Right lobe of liver (tissue), 6 donors: ENCODE measurements around the gene SOS2. TPM values are rescaled to one million over a fixed set of nuclear protein-coding genes. Genes with fewer than 3 reads are reported as not detected.

Experiments used
- ATAC-seq, 4 donors: fragments of 200-7000 bp; cut with Tn5 transposase; one replicate each; pipeline ENCODE4 v1.9.1; 2020; ENCODE audit warnings: mild to moderate bottlenecking in 4 of 4, moderate library complexity in 4 of 4
- DNase-seq, 3 donors: peaks; one replicate each; pipeline ENCODE4 v3.0.0-alpha.2; 2020
- H3K27ac ChIP-seq, 3 donors: fragments of 200-600 bp; one replicate each; pipeline ENCODE4 v1.8.0; 2022
- H3K27me3 ChIP-seq, 2 donors: fragments of 200-600 bp; one replicate each; pipeline ENCODE4 v1.8.0; 2022
- H3K36me3 ChIP-seq, 4 donors: fragments of 200-600 bp; sonication (generic) in 1 of 4; one replicate each; pipeline versions ENCODE4 v1.5.1 to v1.8.0; 2017 to 2022; ENCODE audit warnings: control low read depth in 1 of 4
- H3K4me1 ChIP-seq, 4 donors: fragments of 200-600 bp; sonication (generic) in 1 of 4; one replicate each; pipeline versions ENCODE4 v1.5.1 to v1.8.0; 2017 to 2022; ENCODE audit warnings: control low read depth in 1 of 4
- H3K4me3 ChIP-seq, 3 donors: fragments of 200-600 bp; one replicate each; pipeline ENCODE4 v1.8.0; 2022
- H3K9me3 ChIP-seq, 4 donors: fragments of 200-600 bp; sonication (generic) in 1 of 4; one replicate each; pipeline versions ENCODE4 v1.5.1 to v1.8.0; 2017 to 2022; ENCODE audit warnings: control low read depth in 1 of 4
- POLR2A ChIP-seq: fragments of 450-650 bp; IDR thresholded peaks from one replicate; pipeline ENCODE4 v1.6.1; 2017; ENCODE audit warnings: antibody characterized with exemption, mild to moderate bottlenecking
- WGBS: methylation state at CpG from one replicate; pipeline ENCODE4 v1.1.6; 2018; ENCODE audit warnings: low coverage, low lambda C conversion rate; ENCODE audit not compliant: insufficient coverage; ENCODE audit errors: missing lambda C conversion rate; 5-methylcytosine and 5-hydroxymethylcytosine counted together
- intact Hi-C, 2 donors: fragments of 100-400 bp; cut with DNase I; formaldehyde crosslinking; loops; one replicate each; pipeline versions ENCODE4 v1.11.2 to v1.14.1; 2022
- total RNA-seq, 6 experiments: library from RNA; depleted of rRNA in 2 of 6; stranded (reverse); fragments of >200 nt in 2 of 6; fragmentation: NEBNext Ultra II Directional in 3 of 6; extraction: Animal tissue kit (Norgen Biotek cat#: 25700) in 3 of 6; gene quantifications; one replicate each; pipeline versions ENCODE4 v1.1.0 to v1.2.4, GENCODE V29; 2016 to 2023
- TF ChIP-seq, protein P1 (sequence below), 4 donors: fragments of 200-600 bp in 3 of 4; fragments of 450-650 bp in 1 of 4; IDR thresholded peaks; one replicate each; pipeline versions ENCODE4 v1.5.1 to v1.8.0; 2016 to 2022; ENCODE audit warnings: antibody characterized with exemption in 4 of 4, mild to moderate bottlenecking in 2 of 4
- donor health status: DM: no; HTN: yes; CAD: no.
- donor health status: DM: no; HTN: no; CAD: no.
- donor health status: DM: no; HTN: no; CAD: no.
- donor health status: DM: no; HTN: yes; CAD: no.
- donor health status: DM: no; HTN: yes; CAD: no.

SOS2 gene
- total RNA-seq, 6 experiments from 2014 or later, result 9.0 to 12.4 (median 10.3) TPM

DNA sequence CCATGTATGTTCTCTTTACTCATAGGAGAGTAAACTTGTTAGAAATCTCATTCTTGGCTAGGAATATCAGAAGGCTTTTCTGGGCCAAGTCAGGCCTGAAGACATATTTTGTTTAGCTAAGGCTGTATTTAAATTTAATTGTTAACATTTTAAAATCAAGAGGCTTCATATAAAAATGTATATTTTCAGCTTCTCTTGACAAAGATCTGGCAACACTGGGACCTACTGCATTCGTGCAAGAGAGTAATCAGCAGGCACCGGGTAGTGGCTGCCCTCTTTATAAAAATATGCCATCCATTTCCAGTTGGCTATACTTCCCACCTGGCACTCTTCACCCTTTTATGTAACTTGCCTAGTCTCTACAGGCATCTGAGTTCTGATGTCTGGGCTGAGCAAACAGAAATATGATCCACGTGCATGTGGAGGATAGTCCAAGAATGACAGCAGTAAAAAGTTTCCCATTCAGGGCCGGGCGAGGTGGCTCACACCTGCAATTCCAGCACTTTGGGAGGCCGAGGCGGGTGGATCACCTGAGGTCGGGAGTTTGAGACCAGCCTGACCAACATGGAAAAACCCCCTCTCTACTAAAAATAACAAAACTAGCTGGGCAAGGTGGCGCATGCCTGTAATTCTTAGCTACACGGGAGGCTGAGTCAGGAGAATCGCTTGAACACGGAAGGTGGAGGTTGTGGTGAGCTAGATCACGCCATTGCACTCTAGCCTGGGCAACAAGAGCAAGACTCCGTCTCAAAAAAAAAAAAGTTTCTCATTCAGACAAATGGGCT, 2.0 kb upstream of the SOS2 start:
- peaks cover 0 to 18% (median 6%) of the 10 kb centered on the region in 4 donors for H3K4me1 ChIP-seq
- 70% methylated on average over 12 of the region's 14 CpGs for WGBS
- intact Hi-C loops, result no loop called here
- no peak overlapping the region for H3K27ac ChIP-seq
- H3K27me3 ChIP-seq, result no peaks in the 10 kb centered on the region
- no peak overlapping the region for H3K4me3 ChIP-seq
- TF ChIP-seq, protein P1, sequence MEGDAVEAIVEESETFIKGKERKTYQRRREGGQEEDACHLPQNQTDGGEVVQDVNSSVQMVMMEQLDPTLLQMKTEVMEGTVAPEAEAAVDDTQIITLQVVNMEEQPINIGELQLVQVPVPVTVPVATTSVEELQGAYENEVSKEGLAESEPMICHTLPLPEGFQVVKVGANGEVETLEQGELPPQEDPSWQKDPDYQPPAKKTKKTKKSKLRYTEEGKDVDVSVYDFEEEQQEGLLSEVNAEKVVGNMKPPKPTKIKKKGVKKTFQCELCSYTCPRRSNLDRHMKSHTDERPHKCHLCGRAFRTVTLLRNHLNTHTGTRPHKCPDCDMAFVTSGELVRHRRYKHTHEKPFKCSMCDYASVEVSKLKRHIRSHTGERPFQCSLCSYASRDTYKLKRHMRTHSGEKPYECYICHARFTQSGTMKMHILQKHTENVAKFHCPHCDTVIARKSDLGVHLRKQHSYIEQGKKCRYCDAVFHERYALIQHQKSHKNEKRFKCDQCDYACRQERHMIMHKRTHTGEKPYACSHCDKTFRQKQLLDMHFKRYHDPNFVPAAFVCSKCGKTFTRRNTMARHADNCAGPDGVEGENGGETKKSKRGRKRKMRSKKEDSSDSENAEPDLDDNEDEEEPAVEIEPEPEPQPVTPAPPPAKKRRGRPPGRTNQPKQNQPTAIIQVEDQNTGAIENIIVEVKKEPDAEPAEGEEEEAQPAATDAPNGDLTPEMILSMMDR (IDR thresholded peaks at IDR 0.05), result no peak
- TF ChIP-seq POLR2A, result no peak
- ATAC-seq (no peak), DNase-seq (no peak)
- no peaks in the 10 kb centered on the region for H3K9me3 ChIP-seq
- H3K36me3 ChIP-seq, result no peaks in the 10 kb centered on the region

DNA sequence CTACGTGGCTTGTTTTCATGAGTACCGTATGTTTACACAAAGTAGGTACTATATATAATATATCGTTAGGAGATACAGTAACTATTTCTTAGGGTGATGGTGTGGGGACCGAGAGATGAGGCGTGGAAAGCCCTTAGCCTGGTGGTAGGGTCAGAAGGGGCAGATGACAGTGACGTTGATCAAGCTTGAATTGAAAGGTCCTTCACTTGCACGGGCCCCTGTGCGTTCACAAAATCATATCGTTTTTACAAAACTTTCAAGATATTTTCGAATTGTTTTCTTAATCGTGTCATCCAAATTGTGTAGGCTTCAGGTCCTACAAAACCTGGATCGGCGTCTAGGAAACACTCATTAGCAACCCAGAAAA, 881 bp upstream of the SOS2 start:
- DNase-seq (no peak), ATAC-seq (peak in 1 of 4 donors; percentile 3)
- Histone ChIP-seq H3K36me3 (no peaks in the 10 kb centered on the region), H3K27me3 (no peaks in the 10 kb centered on the region), H3K4me3 (peak overlapping the region; percentile 66 to 95 (median 76)), H3K9me3 (no peaks in the 10 kb centered on the region), H3K4me1 (peaks cover 0 to 18% (median 6%) of the 10 kb centered on the region in 4 donors), H3K27ac (peak overlapping the region; percentile 77 to 97 (median 92))
- TF ChIP-seq, protein P1 (IDR thresholded peaks at IDR 0.05), result no peak
- no peak for TF ChIP-seq POLR2A
- intact Hi-C loops, result no loop called here
- WGBS, result 37% methylated on average over 13 of the region's 13 CpGs

DNA sequence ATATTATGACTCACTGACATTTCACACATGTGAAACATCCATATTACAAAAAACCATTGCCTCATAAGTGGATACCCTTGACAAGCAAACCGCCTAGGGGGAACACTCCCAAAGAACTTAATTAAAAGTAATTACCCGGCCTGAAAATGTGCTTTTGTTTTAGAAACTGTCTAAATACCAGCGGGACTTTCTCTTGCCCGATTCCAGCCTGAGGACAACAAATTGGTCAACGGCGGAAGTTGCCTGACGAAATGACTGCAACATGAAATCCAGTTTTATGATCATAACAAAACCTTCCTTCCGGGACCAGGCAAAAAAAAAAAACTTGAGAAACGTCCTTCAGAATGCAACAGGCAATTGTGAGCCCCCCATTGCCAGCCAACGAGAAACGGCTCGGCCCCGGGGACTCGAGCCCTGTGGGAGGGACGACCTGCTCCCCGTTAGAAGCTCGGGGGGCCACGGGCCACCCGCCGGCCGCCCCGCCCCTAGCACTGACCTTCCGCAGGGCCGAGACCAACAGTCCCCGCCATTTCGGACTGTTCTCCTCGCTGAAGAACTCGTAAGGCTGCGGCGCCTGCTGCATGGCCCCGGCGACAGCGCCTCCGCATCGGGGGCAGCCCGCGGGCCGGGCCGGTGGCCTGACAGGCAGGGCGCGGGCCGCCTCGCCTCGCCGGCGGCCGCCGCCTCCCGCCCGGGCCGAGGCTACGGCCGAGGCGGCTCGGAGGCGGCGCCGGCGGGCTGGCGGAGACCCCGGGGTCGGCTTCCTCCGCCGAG, 490 bp downstream of the SOS2 start:
- Histone ChIP-seq H3K4me1 (peaks cover 0 to 27% (median 8%) of the 10 kb centered on the region in 4 donors), H3K4me3 (peak overlapping the region; percentile 66 to 95 (median 76)), H3K36me3 (no peaks in the 10 kb centered on the region), H3K27ac (peak overlapping the region; percentile 77 to 97 (median 92)), H3K27me3 (no peaks in the 10 kb centered on the region), H3K9me3 (no peaks in the 10 kb centered on the region)
- intact Hi-C loops, result no loop called here
- ATAC-seq, result peak; percentile 31 to 55 (median 46)
- 0% methylated on average over 35 of the region's 64 CpGs for WGBS
- TF ChIP-seq, protein P1 (IDR thresholded peaks at IDR 0.05), result peak in 1 of 4 donors; percentile 2
- no peak for TF ChIP-seq POLR2A
- DNase-seq, result peak; percentile 68 to 76 (median 74)

DNA sequence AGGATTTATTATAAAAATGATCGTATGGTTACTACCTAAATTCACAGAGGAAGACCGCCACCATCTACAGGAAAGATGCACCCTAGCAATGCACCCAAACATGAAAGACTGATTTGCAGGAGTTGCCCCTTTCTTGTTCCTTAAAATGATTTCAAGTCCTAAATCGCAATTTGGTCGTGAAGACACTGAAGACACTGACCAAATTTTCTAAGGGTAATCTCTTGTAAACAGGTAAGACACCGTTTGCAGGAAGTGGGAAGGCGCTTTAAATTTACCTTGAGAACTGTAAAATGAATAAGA, 1.0 kb downstream of the SOS2 start:
- intact Hi-C loops, result no loop called here
- TF ChIP-seq POLR2A, result no peak
- TF ChIP-seq, protein P1 (IDR thresholded peaks at IDR 0.05), result no peak

More for the DNA sequence above, 1.0 kb downstream of the SOS2 start:
- Histone ChIP-seq H3K9me3 (no peaks in the 10 kb centered on the region), H3K4me1 (peaks cover 0 to 31% (median 10%) of the 10 kb centered on the region in 4 donors), H3K4me3 (peak overlapping the region; percentile 66 to 95 (median 76)), H3K27ac (peak overlapping the region; percentile 77 to 97 (median 92)), H3K27me3 (no peaks in the 10 kb centered on the region), H3K36me3 (no peaks in the 10 kb centered on the region)
- ATAC-seq (no peak), DNase-seq (no peak)
- WGBS, result 2% methylated on average over 6 of the region's 6 CpGs
